HepG2 (cell line): ENCODE measurements around the gene CD300LG. TPM values are rescaled to one million over a fixed set of nuclear protein-coding genes. Genes with fewer than 3 reads are reported as not detected.

Experiments
- ARNTL ChIP-seq: sonication (generic); formaldehyde crosslinking; IDR thresholded peaks from 2 replicates; pipeline ENCODE4 v1.4.0; 2020; ENCODE audit warnings: mild to moderate bottlenecking, missing genetic modification reagents
- ELF1 ChIP-seq: sonication (generic); formaldehyde crosslinking; IDR thresholded peaks from 2 replicates; pipeline ENCODE4 v1.4.0; 2020; ENCODE audit warnings: missing genetic modification reagents
- GATAD1 ChIP-seq: IDR thresholded peaks from 2 replicates; pipeline ENCODE4 v1.6.1; 2016; ENCODE audit warnings: missing genetic modification reagents, missing compliant biosample characterization
- HNF4G ChIP-seq, 2 experiments: sonication (generic) in 1 of 2; formaldehyde crosslinking in 1 of 2; IDR thresholded peaks; 2 replicates each; pipeline versions ENCODE4 v1.4.0 to v1.6.1; 2011 to 2020; ENCODE audit warnings: borderline replicate concordance in 2 of 2, low read depth in 2 of 2, mild to moderate bottlenecking in 2 of 2, low read length in 1 of 2, missing genetic modification reagents in 1 of 2, moderate library complexity in 1 of 2
- HNRNPL ChIP-seq: fragments of 200-400 bp; formaldehyde crosslinking; IDR thresholded peaks from 2 replicates; pipeline ENCODE4 v1.6.1; 2017; ENCODE audit warnings: mild to moderate bottlenecking, low read depth, low read length
- HOXA5 ChIP-seq: sonication (generic); formaldehyde crosslinking; IDR thresholded peaks from 2 replicates; pipeline ENCODE4 v1.4.0; 2020; ENCODE audit warnings: missing genetic modification reagents
- KMT2B ChIP-seq: IDR thresholded peaks from 2 replicates; pipeline ENCODE4 v1.6.1; 2016; ENCODE audit warnings: missing genetic modification reagents, missing compliant biosample characterization
- MAFK ChIP-seq, 2 experiments: IDR thresholded peaks in 1 of 2; conservative IDR thresholded peaks in 1 of 2; 2 replicates each; pipeline ENCODE4 v1.6.1; 2011; ENCODE audit warnings: improper control_type of control experiment in 2 of 2, low read length in 2 of 2
- MEIS1 ChIP-seq: sonication (generic); formaldehyde crosslinking; IDR thresholded peaks from 2 replicates; pipeline ENCODE4 v1.9.0; 2021; ENCODE audit warnings: mild to moderate bottlenecking, missing genetic modification reagents, moderate library complexity, borderline replicate concordance
- MIER2 ChIP-seq: IDR thresholded peaks from 2 replicates; pipeline ENCODE4 v1.6.1; 2016; ENCODE audit warnings: missing biosample characterization, missing genetic modification reagents
- NBN ChIP-seq: fragments of 450-650 bp; conservative IDR thresholded peaks from 2 replicates; pipeline ENCODE4 v1.6.1; 2017
- SIX1 ChIP-seq: sonication (generic); formaldehyde crosslinking; IDR thresholded peaks from 2 replicates; pipeline ENCODE4 v1.4.0; 2020; ENCODE audit warnings: missing genetic modification reagents, borderline replicate concordance
- STAT5B ChIP-seq: sonication (generic); formaldehyde crosslinking; IDR thresholded peaks from 2 replicates; pipeline ENCODE4 v1.4.0; 2020; ENCODE audit warnings: missing genetic modification reagents
- U2AF1 ChIP-seq: fragments of 200-400 bp; formaldehyde crosslinking; optimal IDR thresholded peaks from 2 replicates; pipeline ENCODE3; 2017; ENCODE audit warnings: mild to moderate bottlenecking, low read depth, low read length
- WIZ ChIP-seq: sonication (generic); formaldehyde crosslinking; IDR thresholded peaks from 2 replicates; pipeline ENCODE4 v1.5.1; 2020; ENCODE audit warnings: mild to moderate bottlenecking, missing genetic modification reagents
- ZBTB8A ChIP-seq: sonication (generic); formaldehyde crosslinking; IDR thresholded peaks from 2 replicates; pipeline ENCODE4 v1.4.0; 2020; ENCODE audit warnings: mild to moderate bottlenecking, low read depth, missing genetic modification reagents, borderline replicate concordance
- ZFAT ChIP-seq: sonication (generic); formaldehyde crosslinking; conservative IDR thresholded peaks from 2 replicates; pipeline ENCODE4 v1.8.1; 2023; ENCODE audit warnings: missing genetic modification reagents, inconsistent platforms
- ZMYM2 ChIP-seq: sonication (generic); formaldehyde crosslinking; IDR thresholded peaks from 2 replicates; pipeline ENCODE4 v1.8.0; 2022; ENCODE audit warnings: mild to moderate bottlenecking, missing genetic modification reagents
- ZNF160 ChIP-seq: sonication (generic); formaldehyde crosslinking; IDR thresholded peaks from 2 replicates; pipeline ENCODE4 v1.8.0; 2022; ENCODE audit warnings: mild to moderate bottlenecking, inconsistent platforms, missing genetic modification reagents
- ZNF234 ChIP-seq: sonication (generic); formaldehyde crosslinking; conservative IDR thresholded peaks from 2 replicates; pipeline ENCODE4 v1.5.1; 2020; ENCODE audit warnings: mild to moderate bottlenecking, missing genetic modification reagents
- ZNF501 ChIP-seq: sonication (generic); formaldehyde crosslinking; IDR thresholded peaks from 2 replicates; pipeline ENCODE4 v1.5.1; 2020; ENCODE audit warnings: mild to moderate bottlenecking, moderate library complexity, missing genetic modification reagents
- ZNF569 ChIP-seq: sonication (generic); formaldehyde crosslinking; IDR thresholded peaks from 2 replicates; pipeline ENCODE4 v1.5.0; 2020; ENCODE audit warnings: mild to moderate bottlenecking, missing genetic modification reagents, moderate library complexity, borderline replicate concordance
- ZNF580 ChIP-seq: IDR thresholded peaks from 2 replicates; pipeline ENCODE4 v1.6.1; 2016; ENCODE audit warnings: low read depth, borderline replicate concordance
- ZNF589 ChIP-seq: sonication (generic); formaldehyde crosslinking; conservative IDR thresholded peaks from 2 replicates; pipeline ENCODE4 v1.8.0; 2022; ENCODE audit warnings: mild to moderate bottlenecking, moderate library complexity, missing genetic modification reagents
- ZNF607 ChIP-seq: sonication (generic); formaldehyde crosslinking; IDR thresholded peaks from 2 replicates; pipeline ENCODE4 v1.5.1; 2020; ENCODE audit warnings: missing genetic modification reagents, mild to moderate bottlenecking, borderline replicate concordance
- ZNF619 ChIP-seq: sonication (generic); formaldehyde crosslinking; IDR thresholded peaks from 2 replicates; pipeline ENCODE4 v1.4.0; 2020; ENCODE audit warnings: mild to moderate bottlenecking, missing genetic modification reagents
- ZNF781 ChIP-seq: sonication (generic); formaldehyde crosslinking; IDR thresholded peaks from 2 replicates; pipeline ENCODE4 v1.5.1; 2020; ENCODE audit warnings: borderline replicate concordance, mild to moderate bottlenecking, missing genetic modification reagents; ENCODE audit errors: not compliant biosample characterization
- ZNF792 ChIP-seq: IDR thresholded peaks from 2 replicates; pipeline ENCODE4 v1.6.1; 2016
- ZSCAN20 ChIP-seq: sonication (generic); formaldehyde crosslinking; IDR thresholded peaks from 2 replicates; pipeline ENCODE4 v1.4.0; 2020; ENCODE audit warnings: missing genetic modification reagents, mild to moderate bottlenecking, borderline replicate concordance
- polyA plus RNA-seq, 8 experiments: library from polyadenylated mRNA; depleted of rRNA in 3 of 8; stranded (reverse) in 7 of 8; unstranded in 1 of 8; fragments of >200 nt; fragmentation: Illumina TruSeq in 4 of 8; extraction: Trizol in 4 of 8; gene quantifications; 2 replicates each; pipeline versions ENCODE4 v1.2.1 to v1.2.3, GENCODE V29; 2011 to 2016; ENCODE audit warnings: low read depth in 4 of 8, missing spikeins in 1 of 8, mixed read lengths in 1 of 8; ENCODE audit not compliant: insufficient read depth in 1 of 8
- total RNA-seq, 5 experiments: library from RNA; depleted of rRNA; stranded (reverse); fragments of >200 nt; fragmentation: Illumina TruSeq; extraction: Trizol; gene quantifications; 2 replicates each; pipeline ENCODE4 v1.2.3, GENCODE V29; 2016; ENCODE audit warnings: low read depth in 1 of 5
- TF ChIP-seq, protein P1 (sequence below): sonication (generic); formaldehyde crosslinking; IDR thresholded peaks from 2 replicates; pipeline ENCODE4 v1.4.0; 2020; ENCODE audit warnings: missing genetic modification reagents, borderline replicate concordance

Gene CD300LG
- total and polyA plus RNA-seq, 2 of the 13 experiments (the other 11 are each of a cell fraction or from before 2014, with no cell fraction given), result not detected

DNA sequence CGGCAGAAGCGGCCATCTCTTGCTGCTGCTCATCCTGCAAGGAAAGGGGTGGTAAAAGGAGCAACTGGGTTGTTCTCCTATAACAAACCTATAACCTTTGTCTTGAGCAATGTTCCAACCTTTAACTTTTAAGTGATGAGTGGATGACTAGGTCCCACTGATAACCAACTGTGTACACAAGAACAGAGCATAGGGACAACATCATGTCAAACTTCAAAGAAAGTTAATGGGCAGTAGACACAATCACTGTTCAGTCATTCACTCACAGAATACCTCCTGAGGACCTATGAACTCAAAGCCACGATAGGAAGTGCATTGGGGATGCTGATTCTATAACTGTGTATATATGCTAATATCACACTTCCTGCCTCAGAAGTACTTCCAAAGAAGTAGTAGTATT, 45.1 kb upstream of the CD300LG start (continued):
- TF ChIP-seq HNF4G (IDR thresholded peaks at IDR 0.05; ENCODE audit: borderline replicate concordance, low read depth, low read length), result peak; percentile 86
- peak; percentile 69; the same call in 1 of the 2 replicates for TF ChIP-seq HNF4G (CRISPR knock-in tag; IDR thresholded peaks at IDR 0.05; ENCODE audit: borderline replicate concordance, low read depth)
- TF ChIP-seq GATAD1, result peak; percentile 34; the same call in 1 of the 2 replicates
- no peak for TF ChIP-seq HNRNPL
- TF ChIP-seq HOXA5 (CRISPR knock-in tag), result no peak
- TF ChIP-seq MIER2, result peak; percentile 58; the same call in 1 of the 2 replicates
- TF ChIP-seq WIZ (CRISPR knock-in tag), result no peak
- TF ChIP-seq, protein P1, sequence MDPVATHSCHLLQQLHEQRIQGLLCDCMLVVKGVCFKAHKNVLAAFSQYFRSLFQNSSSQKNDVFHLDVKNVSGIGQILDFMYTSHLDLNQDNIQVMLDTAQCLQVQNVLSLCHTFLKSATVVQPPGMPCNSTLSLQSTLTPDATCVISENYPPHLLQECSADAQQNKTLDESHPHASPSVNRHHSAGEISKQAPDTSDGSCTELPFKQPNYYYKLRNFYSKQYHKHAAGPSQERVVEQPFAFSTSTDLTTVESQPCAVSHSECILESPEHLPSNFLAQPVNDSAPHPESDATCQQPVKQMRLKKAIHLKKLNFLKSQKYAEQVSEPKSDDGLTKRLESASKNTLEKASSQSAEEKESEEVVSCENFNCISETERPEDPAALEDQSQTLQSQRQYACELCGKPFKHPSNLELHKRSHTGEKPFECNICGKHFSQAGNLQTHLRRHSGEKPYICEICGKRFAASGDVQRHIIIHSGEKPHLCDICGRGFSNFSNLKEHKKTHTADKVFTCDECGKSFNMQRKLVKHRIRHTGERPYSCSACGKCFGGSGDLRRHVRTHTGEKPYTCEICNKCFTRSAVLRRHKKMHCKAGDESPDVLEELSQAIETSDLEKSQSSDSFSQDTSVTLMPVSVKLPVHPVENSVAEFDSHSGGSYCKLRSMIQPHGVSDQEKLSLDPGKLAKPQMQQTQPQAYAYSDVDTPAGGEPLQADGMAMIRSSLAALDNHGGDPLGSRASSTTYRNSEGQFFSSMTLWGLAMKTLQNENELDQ, result no peak
- no peak for TF ChIP-seq ZNF234 (CRISPR knock-in tag)
- no peak for TF ChIP-seq ZNF569 (CRISPR knock-in tag)
- TF ChIP-seq ARNTL (CRISPR knock-in tag), result peak; percentile 59; the same call in 1 of the 2 replicates
- no peak for TF ChIP-seq ZMYM2 (CRISPR knock-in tag)
- TF ChIP-seq ZBTB8A (CRISPR knock-in tag), result no peak
- TF ChIP-seq STAT5B (CRISPR knock-in tag), result no peak
- no peak for TF ChIP-seq ZNF781
- no peak for TF ChIP-seq ZNF501 (CRISPR knock-in tag)
- TF ChIP-seq ZNF160 (CRISPR knock-in tag), result no peak
- TF ChIP-seq ZNF619, result no peak
- peak; percentile 74 for TF ChIP-seq ZNF589 (CRISPR knock-in tag)
- no peak for TF ChIP-seq MAFK (conservative IDR thresholded peaks at IDR 0.05 in 1 of 2, IDR thresholded peaks at IDR 0.05 in 1 of 2; ENCODE audit: low read length in 2 of 2)
- peak; percentile 76; the same call in 1 of the 2 replicates for TF ChIP-seq SIX1
- TF ChIP-seq ZNF607 (CRISPR knock-in tag), result no peak
- TF ChIP-seq ZFAT (CRISPR knock-in tag), result no peak
- 0 out of 2 replicates have a peak, but pooled peaks have one; percentile 51 for TF ChIP-seq KMT2B (CRISPR knock-in tag)
- peak; percentile 66; the same call in 1 of the 2 replicates for TF ChIP-seq ZNF792 (CRISPR knock-in tag)
- peak; percentile 65; the same call in 1 of the 2 replicates for TF ChIP-seq MEIS1 (CRISPR knock-in tag)
- peak; percentile 58; the same call in 1 of the 2 replicates for TF ChIP-seq ZNF580 (CRISPR knock-in tag)
- TF ChIP-seq NBN, result no peak
- TF ChIP-seq ZSCAN20 (CRISPR knock-in tag), result no peak
- TF ChIP-seq U2AF1, result no peak
- TF ChIP-seq ELF1 (CRISPR knock-in tag), result peak; percentile 24; the same call in 1 of the 2 replicates
